MM.1S (cell line): ENCODE data around the gene PPME1.

ENCODE experiments used
- EZH2 ChIP-seq: fragments of 300-600 bp; sonication (generic); optimal IDR thresholded peaks from 2 replicates; pipeline ENCODE3; 2017; ENCODE audit warnings: low read depth, mild to moderate bottlenecking, antibody characterized with exemption, low read length, mixed read lengths
- EZH2phosphoT487 ChIP-seq: fragments of 300-600 bp; sonication (generic); IDR thresholded peaks from 2 replicates; pipeline ENCODE4 v1.6.1; 2018; ENCODE audit warnings: antibody characterized with exemption, low read length
- TF ChIP-seq, protein P1 (sequence below): fragments of 300-600 bp; sonication (generic); IDR thresholded peaks from 2 replicates; pipeline ENCODE4 v1.5.1; 2016; ENCODE audit warnings: antibody characterized with exemption, low read length, mixed read lengths

- TF ChIP-seq, protein P1, sequence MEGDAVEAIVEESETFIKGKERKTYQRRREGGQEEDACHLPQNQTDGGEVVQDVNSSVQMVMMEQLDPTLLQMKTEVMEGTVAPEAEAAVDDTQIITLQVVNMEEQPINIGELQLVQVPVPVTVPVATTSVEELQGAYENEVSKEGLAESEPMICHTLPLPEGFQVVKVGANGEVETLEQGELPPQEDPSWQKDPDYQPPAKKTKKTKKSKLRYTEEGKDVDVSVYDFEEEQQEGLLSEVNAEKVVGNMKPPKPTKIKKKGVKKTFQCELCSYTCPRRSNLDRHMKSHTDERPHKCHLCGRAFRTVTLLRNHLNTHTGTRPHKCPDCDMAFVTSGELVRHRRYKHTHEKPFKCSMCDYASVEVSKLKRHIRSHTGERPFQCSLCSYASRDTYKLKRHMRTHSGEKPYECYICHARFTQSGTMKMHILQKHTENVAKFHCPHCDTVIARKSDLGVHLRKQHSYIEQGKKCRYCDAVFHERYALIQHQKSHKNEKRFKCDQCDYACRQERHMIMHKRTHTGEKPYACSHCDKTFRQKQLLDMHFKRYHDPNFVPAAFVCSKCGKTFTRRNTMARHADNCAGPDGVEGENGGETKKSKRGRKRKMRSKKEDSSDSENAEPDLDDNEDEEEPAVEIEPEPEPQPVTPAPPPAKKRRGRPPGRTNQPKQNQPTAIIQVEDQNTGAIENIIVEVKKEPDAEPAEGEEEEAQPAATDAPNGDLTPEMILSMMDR: no peak
- TF ChIP-seq EZH2phosphoT487 (no peak), EZH2 (no peak)
These were observed 23.7 kb upstream of the PPME1 start for GRCh38 chr11:74147199-74147929.
